IMR-90 (cell line): ENCODE data around the gene KCNQ5.

ENCODE experiments used
- CEBPB ChIP-seq: IDR thresholded peaks from 2 replicates; pipeline ENCODE4 v1.6.1; 2012; ENCODE audit warnings: low read depth, low read length, improper control_type of control experiment
- FOS ChIP-seq: fragments of 150-350 bp; IDR thresholded peaks from 2 replicates; pipeline ENCODE4 v1.6.1; 2016; ENCODE audit warnings: low read depth, low read length
- MAFK ChIP-seq: IDR thresholded peaks from 2 replicates; pipeline ENCODE4 v1.6.1; 2012; ENCODE audit warnings: low read depth, low read length, improper control_type of control experiment
- MAZ ChIP-seq: IDR thresholded peaks from 2 replicates; pipeline ENCODE4 v1.6.1; 2012; ENCODE audit warnings: low read depth, mild to moderate bottlenecking, low read length, improper control_type of control experiment, moderate library complexity, borderline replicate concordance
- MXI1 ChIP-seq: IDR thresholded peaks from 2 replicates; pipeline ENCODE4 v1.6.1; 2012; ENCODE audit warnings: low read depth, mild to moderate bottlenecking, low read length, moderate library complexity, borderline replicate concordance
- POLR2A ChIP-seq: IDR thresholded peaks from 2 replicates; pipeline ENCODE4 v1.6.1; 2012; ENCODE audit warnings: mild to moderate bottlenecking, low read depth, low read length
- RAD21 ChIP-seq: IDR thresholded peaks from 2 replicates; pipeline ENCODE4 v1.6.1; 2012; ENCODE audit warnings: low read length, improper control_type of control experiment
- RCOR1 ChIP-seq: IDR thresholded peaks from 2 replicates; pipeline ENCODE4 v1.6.1; 2012; ENCODE audit warnings: mild to moderate bottlenecking, low read length, improper control_type of control experiment; ENCODE audit not compliant: insufficient replicate concordance
- RFX5 ChIP-seq: IDR thresholded peaks from 2 replicates; pipeline ENCODE4 v1.8.0; 2012; ENCODE audit warnings: low read depth, mild to moderate bottlenecking, low read length, moderate library complexity
- SMC3 ChIP-seq: fragments of 150-350 bp; IDR thresholded peaks from 2 replicates; pipeline ENCODE4 v1.6.1; 2016; ENCODE audit warnings: low read depth, mild to moderate bottlenecking, antibody characterized with exemption, low read length, moderate library complexity
- TF ChIP-seq, protein P1 (sequence below): conservative IDR thresholded peaks from 2 replicates; pipeline ENCODE4 v1.5.1; 2012; ENCODE audit warnings: mild to moderate bottlenecking, low read depth, low read length, improper control_type of control experiment
- TF ChIP-seq, protein P2 (sequence below): fragments of 150-350 bp; IDR thresholded peaks from 2 replicates; pipeline ENCODE4 v1.6.1; 2016; ENCODE audit warnings: low read depth, mild to moderate bottlenecking, low read length, moderate library complexity, borderline replicate concordance
- TF ChIP-seq, protein P3 (sequence below): fragments of 150-350 bp; IDR thresholded peaks from 2 replicates; pipeline ENCODE4 v1.6.1; 2017; ENCODE audit warnings: mild to moderate bottlenecking, antibody characterized with exemption, low read length, low read depth

DNA sequence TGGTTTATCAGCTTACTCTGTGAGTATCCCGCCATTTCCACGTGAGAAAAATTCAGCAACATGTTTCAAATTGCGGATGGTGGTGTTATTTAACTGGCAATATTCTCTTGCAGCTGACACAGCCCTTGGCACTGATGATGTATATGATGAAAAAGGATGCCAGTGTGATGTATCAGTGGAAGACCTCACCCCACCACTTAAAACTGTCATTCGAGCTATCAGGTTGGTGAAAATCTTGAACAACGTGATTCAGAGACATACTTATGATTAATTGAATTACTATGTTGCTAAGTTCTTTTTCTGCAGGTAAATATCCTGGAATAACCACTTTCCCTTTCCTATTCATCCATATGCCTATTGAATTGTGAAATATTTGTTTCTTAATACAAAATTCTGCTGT is 547.8 kb downstream of the KCNQ5 start:
- no peak for TF ChIP-seq RAD21
- TF ChIP-seq POLR2A, result no peak
- TF ChIP-seq SMC3, result no peak
- TF ChIP-seq, protein P1, sequence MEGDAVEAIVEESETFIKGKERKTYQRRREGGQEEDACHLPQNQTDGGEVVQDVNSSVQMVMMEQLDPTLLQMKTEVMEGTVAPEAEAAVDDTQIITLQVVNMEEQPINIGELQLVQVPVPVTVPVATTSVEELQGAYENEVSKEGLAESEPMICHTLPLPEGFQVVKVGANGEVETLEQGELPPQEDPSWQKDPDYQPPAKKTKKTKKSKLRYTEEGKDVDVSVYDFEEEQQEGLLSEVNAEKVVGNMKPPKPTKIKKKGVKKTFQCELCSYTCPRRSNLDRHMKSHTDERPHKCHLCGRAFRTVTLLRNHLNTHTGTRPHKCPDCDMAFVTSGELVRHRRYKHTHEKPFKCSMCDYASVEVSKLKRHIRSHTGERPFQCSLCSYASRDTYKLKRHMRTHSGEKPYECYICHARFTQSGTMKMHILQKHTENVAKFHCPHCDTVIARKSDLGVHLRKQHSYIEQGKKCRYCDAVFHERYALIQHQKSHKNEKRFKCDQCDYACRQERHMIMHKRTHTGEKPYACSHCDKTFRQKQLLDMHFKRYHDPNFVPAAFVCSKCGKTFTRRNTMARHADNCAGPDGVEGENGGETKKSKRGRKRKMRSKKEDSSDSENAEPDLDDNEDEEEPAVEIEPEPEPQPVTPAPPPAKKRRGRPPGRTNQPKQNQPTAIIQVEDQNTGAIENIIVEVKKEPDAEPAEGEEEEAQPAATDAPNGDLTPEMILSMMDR, result no peak
- no peak for TF ChIP-seq FOS
- no peak for TF ChIP-seq RFX5
- TF ChIP-seq CEBPB, result no peak
- no peak for TF ChIP-seq MAFK
- TF ChIP-seq, protein P2, sequence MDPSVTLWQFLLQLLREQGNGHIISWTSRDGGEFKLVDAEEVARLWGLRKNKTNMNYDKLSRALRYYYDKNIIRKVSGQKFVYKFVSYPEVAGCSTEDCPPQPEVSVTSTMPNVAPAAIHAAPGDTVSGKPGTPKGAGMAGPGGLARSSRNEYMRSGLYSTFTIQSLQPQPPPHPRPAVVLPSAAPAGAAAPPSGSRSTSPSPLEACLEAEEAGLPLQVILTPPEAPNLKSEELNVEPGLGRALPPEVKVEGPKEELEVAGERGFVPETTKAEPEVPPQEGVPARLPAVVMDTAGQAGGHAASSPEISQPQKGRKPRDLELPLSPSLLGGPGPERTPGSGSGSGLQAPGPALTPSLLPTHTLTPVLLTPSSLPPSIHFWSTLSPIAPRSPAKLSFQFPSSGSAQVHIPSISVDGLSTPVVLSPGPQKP, result no peak
- no peak for TF ChIP-seq MXI1
- TF ChIP-seq, protein P3, sequence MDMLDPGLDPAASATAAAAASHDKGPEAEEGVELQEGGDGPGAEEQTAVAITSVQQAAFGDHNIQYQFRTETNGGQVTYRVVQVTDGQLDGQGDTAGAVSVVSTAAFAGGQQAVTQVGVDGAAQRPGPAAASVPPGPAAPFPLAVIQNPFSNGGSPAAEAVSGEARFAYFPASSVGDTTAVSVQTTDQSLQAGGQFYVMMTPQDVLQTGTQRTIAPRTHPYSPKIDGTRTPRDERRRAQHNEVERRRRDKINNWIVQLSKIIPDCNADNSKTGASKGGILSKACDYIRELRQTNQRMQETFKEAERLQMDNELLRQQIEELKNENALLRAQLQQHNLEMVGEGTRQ, result no peak
- TF ChIP-seq MAZ, result no peak
- TF ChIP-seq RCOR1, result no peak
